Transverse colon (tissue), 4 donors: ENCODE results near the gene DNAH2. TPM values are rescaled to one million over a fixed set of nuclear protein-coding genes. Genes with fewer than 3 reads are reported as not detected.

Source experiments
- DNase-seq: peaks from one replicate; pipeline ENCODE4 v3.0.0-alpha.2; 2019
- H3K27ac ChIP-seq, 4 donors: fragments of 200-600 bp; sonication (generic); 2 replicates each; pipeline ENCODE4 v1.5.1; 2016 to 2018; ENCODE audit warnings: inconsistent platforms in 4 of 4
- H3K27me3 ChIP-seq: fragments of 200-600 bp; sonication (generic); 2 replicates; pipeline ENCODE4 v1.5.1; 2017; ENCODE audit warnings: inconsistent platforms
- H3K36me3 ChIP-seq, 4 donors: fragments of 200-600 bp; sonication (generic); 2 replicates each; pipeline ENCODE4 v1.5.1; 2017 to 2019; ENCODE audit warnings: inconsistent platforms in 4 of 4
- H3K4me1 ChIP-seq, 4 donors: fragments of 200-600 bp; sonication (generic); 2 replicates each; pipeline ENCODE4 v1.5.1; 2017 to 2020; ENCODE audit warnings: inconsistent platforms in 4 of 4
- H3K4me3 ChIP-seq, 4 donors: fragments of 200-600 bp; sonication (generic); 1 replicate in 1 of 4; 2 replicates in 3 of 4; pipeline versions ENCODE4 v1.5.1 to v1.6.1; 2017 to 2019; ENCODE audit warnings: inconsistent platforms in 4 of 4
- H3K9me3 ChIP-seq, 2 donors: fragments of 200-600 bp; sonication (generic); 2 replicates each; pipeline ENCODE4 v1.5.1; 2017 to 2019; ENCODE audit warnings: inconsistent platforms in 2 of 2
- CTCF ChIP-seq, 5 experiments: fragments of 200-600 bp in 3 of 5; fragments of 450-650 bp in 2 of 5; sonication (generic) in 3 of 5; IDR thresholded peaks; 1 replicate in 2 of 5; 2 replicates in 3 of 5; pipeline ENCODE4 v1.5.1; 2016 to 2017; ENCODE audit warnings: antibody characterized with exemption in 5 of 5, inconsistent platforms in 3 of 5, mild to moderate bottlenecking in 2 of 5, moderate library complexity in 1 of 5
- EP300 ChIP-seq: sonication (generic); formaldehyde crosslinking; IDR thresholded peaks from one replicate; pipeline ENCODE4 v1.6.1; 2017; ENCODE audit warnings: antibody characterized with exemption, low read depth
- POLR2A ChIP-seq: fragments of 450-650 bp; IDR thresholded peaks from one replicate; pipeline ENCODE4 v1.6.1; 2016; ENCODE audit warnings: antibody characterized with exemption, mild to moderate bottlenecking, moderate library complexity
- POLR2AphosphoS5 ChIP-seq, 3 donors: sonication (generic); formaldehyde crosslinking; IDR thresholded peaks; one replicate each; pipeline ENCODE4 v1.6.1; 2016; ENCODE audit warnings: antibody characterized with exemption in 3 of 3
- WGBS, 2 donors: methylation state at CpG; one replicate each; pipeline ENCODE4 v1.1.5; 2018; ENCODE audit warnings: low coverage in 1 of 2; 5-methylcytosine and 5-hydroxymethylcytosine counted together
- in situ Hi-C, 4 donors: fragments of 200-750 bp; cut with MboI; loops; one replicate each; pipeline versions ENCODE4 v1.15.0 to v1.15.1; 2017; ENCODE audit warnings: low sequenced_read_pairs in 3 of 4, low pct_ligation_motif_present in 1 of 4, low pct_unique_long_range_greater_than_20kb in 1 of 4
- intact Hi-C: fragments of 100-400 bp; cut with DNase I; formaldehyde crosslinking; loops from one replicate; pipeline ENCODE4 v1.15.1; 2023; ENCODE audit warnings: low total_unique reads
- total RNA-seq, 4 donors: library from RNA; depleted of rRNA; stranded (reverse); fragments of >200 nt; gene quantifications; one replicate each; pipeline ENCODE4 v1.1.0, GENCODE V29; 2016

DNAH2 gene
- total RNA-seq, 4 donors from 2014 or later, result under 0.01 to 0.55 (median 0.18) TPM

GRCh38 chr17:7714721-7715594 is 2.6 kb upstream of the DNAH2 start:
- TF ChIP-seq POLR2A (no peak), CTCF (IDR thresholded peaks at IDR 0.05) (no peak), EP300 (no peak), POLR2AphosphoS5 (IDR thresholded peaks at IDR 0.05) (no peak)
- intact Hi-C loops, result no loop called here
- in situ Hi-C loops, result no loop called here
- Histone ChIP-seq H3K27me3 (peaks cover 58% of the 10 kb centered on the region), H3K4me1 (peaks cover 9 to 23% (median 18%) of the 10 kb centered on the region in 4 donors), H3K4me3 (no peak overlapping the region), H3K36me3 (no peaks in the 10 kb centered on the region), H3K27ac (no peak overlapping the region), H3K9me3 (no peaks in the 10 kb centered on the region)
- WGBS, 2 donors, result 60 to 76% methylated on average over 2 to 8 of the region's 10 CpGs
- DNase-seq, result no peak

- in situ Hi-C loops (no loop called here), intact Hi-C loops (no loop called here)
- WGBS, 2 donors, result 18 to 28% methylated on average over 6 to 20 of the region's 20 CpGs
- TF ChIP-seq CTCF (IDR thresholded peaks at IDR 0.05) (no peak), EP300 (no peak), POLR2A (no peak), POLR2AphosphoS5 (IDR thresholded peaks at IDR 0.05) (no peak)
- peaks cover 9 to 23% (median 18%) of the 10 kb centered on the region in 4 donors for H3K4me1 ChIP-seq
- H3K27ac ChIP-seq, result peak overlapping the region in 3 of 4 donors; percentile 8 to 68 (median 44)
- peaks cover 66% of the 10 kb centered on the region for H3K27me3 ChIP-seq
- DNase-seq, result no peak
- peak overlapping the region; percentile 33 to 46 (median 42) for H3K4me3 ChIP-seq
- H3K36me3 ChIP-seq, result no peaks in the 10 kb centered on the region
- no peaks in the 10 kb centered on the region for H3K9me3 ChIP-seq
Measured at GRCh38 chr17:7715936-7716886, 1.3 kb upstream of the DNAH2 start.

GRCh38 chr17:7717756-7718350 is 309 bp downstream of the DNAH2 start:
- peak overlapping the region; percentile 33 to 46 (median 42) for H3K4me3 ChIP-seq
- WGBS, 2 donors, result 0 to 4% methylated on average over 1 to 16 of the region's 16 CpGs
- no peaks in the 10 kb centered on the region for H3K9me3 ChIP-seq
- intact Hi-C loops, result no loop called here
- DNase-seq, result no peak
- H3K36me3 ChIP-seq, result no peaks in the 10 kb centered on the region
- peaks cover 59% of the 10 kb centered on the region for H3K27me3 ChIP-seq
- peaks cover 9 to 23% (median 18%) of the 10 kb centered on the region in 4 donors for H3K4me1 ChIP-seq
- in situ Hi-C loops, result no loop called here
- TF ChIP-seq POLR2AphosphoS5 (IDR thresholded peaks at IDR 0.05) (no peak), CTCF (IDR thresholded peaks at IDR 0.05) (no peak)
- H3K27ac ChIP-seq, result peak overlapping the region in 3 of 4 donors; percentile 8 to 68 (median 44)
